ENCODE results near the gene NOX4. TPM values are rescaled to one million over a fixed set of nuclear protein-coding genes. Genes with fewer than 3 reads are reported as not detected.

Gene NOX4
- total and polyA plus RNA-seq, 2 of the 8 experiments (the other 6 are each of a cell fraction or from before 2014, with no cell fraction given), result 2.0 to 2.3 TPM

DNA sequence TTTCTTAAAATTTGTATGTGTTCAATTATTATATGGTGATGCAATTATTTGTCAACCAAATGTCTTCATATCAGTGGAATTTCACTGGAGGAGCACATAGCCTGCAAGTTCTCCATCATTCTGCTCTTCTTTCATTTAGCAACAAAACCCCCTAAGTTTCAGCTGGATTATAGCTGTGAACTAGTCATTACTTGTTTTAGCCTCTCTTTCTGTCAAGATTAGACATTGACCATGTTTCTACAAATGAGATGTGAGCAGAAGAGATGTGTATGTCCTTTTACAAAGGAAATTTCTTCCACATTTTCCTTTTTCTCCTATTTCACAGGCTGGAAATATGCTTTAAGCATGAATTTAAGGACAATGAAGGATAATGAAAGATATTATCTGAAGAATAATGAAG is 9.2 kb upstream of the NOX4 start:
- H3K79me1 ChIP-seq (ENCODE audit: low read depth, low read length), result no peaks in the 10 kb centered on the region
- no peak overlapping the region for H4K5ac ChIP-seq (ENCODE audit: insufficient read length, low read depth, low read length)
- H3K4me3 ChIP-seq (ENCODE audit: extremely low read depth in 1 of 4, insufficient read depth in 2 of 4, low read depth in 3 of 4, low read length in 4 of 4), result no peak overlapping the region
- H3K18ac ChIP-seq (ENCODE audit: extremely low read depth, low read length), result no peak overlapping the region
- H3K14ac ChIP-seq (ENCODE audit: insufficient read length), result no peak overlapping the region
- no peak overlapping the region for H3K23ac ChIP-seq (ENCODE audit: insufficient read length)
- DNase-seq (ENCODE audit: low read depth in 1 of 2, low spot score in 2 of 2) (no peak), FAIRE-seq (no peak)
- H2BK120ac ChIP-seq (replicated peaks; ENCODE audit: low read depth, low read length), result no peak overlapping the region
- H3K27me3 ChIP-seq (replicated peaks in 1 of 4; ENCODE audit: control insufficient read depth in 3 of 4, extremely low read depth in 1 of 4, insufficient read depth in 3 of 4, low read length in 3 of 4), result no peaks in the 10 kb centered on the region
- H2BK20ac ChIP-seq (ENCODE audit: low read length), result no peak overlapping the region
- H3K36me3 ChIP-seq (ENCODE audit: control insufficient read depth in 2 of 4, insufficient read depth in 4 of 4, low read length in 3 of 4), result no peaks in the 10 kb centered on the region
- no peak overlapping the region for H2AK5ac ChIP-seq (ENCODE audit: low read depth, low read length)
- H2BK5ac ChIP-seq (ENCODE audit: low read depth, low read length), result no peak overlapping the region
- no peak overlapping the region for H2BK12ac ChIP-seq (ENCODE audit: low read depth, low read length)
- H2AFZ ChIP-seq (ENCODE audit: low read length), result no peak overlapping the region
- peaks cover 0 to 15% (median 4%) of the 10 kb centered on the region in 4 experiments; a peak in 5 of 7 replicates for H3K4me1 ChIP-seq (replicated peaks in 1 of 4; ENCODE audit: control insufficient read depth in 3 of 4, insufficient read depth in 4 of 4, low read length in 3 of 4)
- no peak overlapping the region for H3K4me2 ChIP-seq (ENCODE audit: insufficient read depth in 1 of 2, low read depth in 2 of 2, low read length in 2 of 2)
- no peaks in the 10 kb centered on the region for H3K23me2 ChIP-seq (ENCODE audit: low read depth, low read length)
- no peaks in the 10 kb centered on the region for H3K9me3 ChIP-seq (ENCODE audit: insufficient read depth in 2 of 2, low read depth in 1 of 2, low read length in 1 of 2)
- H3K56ac ChIP-seq (replicated peaks; ENCODE audit: insufficient read length, low read depth, low read length), result no peak overlapping the region
- H3K4ac ChIP-seq (replicated peaks; ENCODE audit: insufficient read length, low read depth, low read length), result no peak overlapping the region
- POLR2A ChIA-PET (ENCODE audit: partially characterized antibody), result interaction anchor here (1.1 kb wide), 1 partner anchor 9 kb away, joined by 3 read pairs; the partner anchor contains the start of gene NOX4
- no peaks in the 10 kb centered on the region for H3K79me2 ChIP-seq (ENCODE audit: control insufficient read depth in 1 of 2, insufficient read depth in 2 of 2, low read length in 2 of 2)
- no peak overlapping the region for H4K8ac ChIP-seq (ENCODE audit: extremely low read depth, insufficient read depth, low read length)
- CTCF ChIA-PET (ENCODE audit: partially characterized antibody), result interaction anchor here (1.6 to 2.3 kb wide), 2 partner anchors 10 to 49 kb away, joined by 3 to 9 read pairs; partner anchors contain the start of gene NOX4
- H3K27ac ChIP-seq (ENCODE audit: low read depth, low read length), result no peak overlapping the region
- H4K20me1 ChIP-seq (replicated peaks in 1 of 2; ENCODE audit: control insufficient read depth in 1 of 2, insufficient read depth in 2 of 2, low read length in 2 of 2), result no peaks in the 10 kb centered on the region
- no peak overlapping the region for H3K9ac ChIP-seq (replicated peaks in 1 of 4; ENCODE audit: extremely low read depth in 1 of 4, low read depth in 3 of 4, low read length in 3 of 4)
- H2BK15ac ChIP-seq (ENCODE audit: low read length), result no peak overlapping the region
- H4K91ac ChIP-seq (replicated peaks; ENCODE audit: insufficient read length, low read length), result no peak overlapping the region
- TF ChIP-seq HDAC6 (IDR thresholded peaks at IDR 0.05; ENCODE audit: low read depth, low read length) (no peak), NANOG (IDR thresholded peaks at IDR 0.05; ENCODE audit: insufficient read depth, low read depth, low read length, poor library complexity, severe bottlenecking) (no peak), YY1 (IDR thresholded peaks at IDR 0.05; ENCODE audit: low read depth, low read length) (no peak), RXRA (IDR thresholded peaks at IDR 0.05; ENCODE audit: insufficient read depth, low read depth, low read length) (no peak), TEAD4 (IDR thresholded peaks at IDR 0.05; ENCODE audit: low read depth, low read length) (no peak), SIN3A (conservative IDR thresholded peaks at IDR 0.05 in 1 of 2, IDR thresholded peaks at IDR 0.05 in 1 of 2; ENCODE audit: low read depth in 1 of 2, low read length in 2 of 2) (no peak), FOSL1 (IDR thresholded peaks at IDR 0.05; ENCODE audit: insufficient read depth, low read depth, low read length) (no peak), TAF1 (IDR thresholded peaks at IDR 0.05; ENCODE audit: low read depth, low read length) (no peak), SP1 (IDR thresholded peaks at IDR 0.05; ENCODE audit: low read depth, low read length) (no peak), EP300 (IDR thresholded peaks at IDR 0.05; ENCODE audit: borderline replicate concordance in 1 of 2, low read depth in 2 of 2, low read length in 2 of 2) (no peak), SUZ12 (IDR thresholded peaks at IDR 0.05; ENCODE audit: low read length) (no peak), KDM5A (IDR thresholded peaks at IDR 0.05; ENCODE audit: low read length) (no peak), MAFK (IDR thresholded peaks at IDR 0.05; ENCODE audit: low read depth, low read length) (no peak), CHD1 (IDR thresholded peaks at IDR 0.05; ENCODE audit: low read depth, low read length) (no peak), SAP30 (IDR thresholded peaks at IDR 0.05; ENCODE audit: insufficient read depth, insufficient replicate concordance, low read length) (no peak)

Data from H1 (cell line).